ENCODE results near the gene TCTA. TPM values are rescaled to one million over a fixed set of nuclear protein-coding genes. Genes with fewer than 3 reads are reported as not detected.
"Not testable (repeated sequence)": the region's sequence is repeated elsewhere in the genome, so short reads cannot be mapped to it uniquely, and the experiment has no call there.

Gene TCTA
- total RNA-seq, 1 experiment from 2014 or later = 19.8 TPM

- in situ Hi-C loops (cut with HindIII; ENCODE audit: low pct_unique_long_range_greater_than_20kb, low sequenced_read_pairs); DNase-seq (ENCODE audit: low read depth, low spot score): not testable (repeated sequence)
Measured at GRCh38 chr3:49405570-49405969, 6.7 kb upstream of the TCTA start.

- no peak for DNase-seq (ENCODE audit: low read depth, low spot score)
- in situ Hi-C loops (cut with HindIII; ENCODE audit: low pct_unique_long_range_greater_than_20kb, low sequenced_read_pairs) = no loop called here
Measured at GRCh38 chr3:49406571-49407565, 5.4 kb upstream of the TCTA start.

GRCh38 chr3:49410066-49410845 is 2.0 kb upstream of the TCTA start:
- no peak for DNase-seq (ENCODE audit: low read depth, low spot score)
- in situ Hi-C loops (cut with HindIII; ENCODE audit: low pct_unique_long_range_greater_than_20kb, low sequenced_read_pairs) = no loop called here

- in situ Hi-C loops (cut with HindIII; ENCODE audit: low pct_unique_long_range_greater_than_20kb, low sequenced_read_pairs) = no loop called here
- DNase-seq (ENCODE audit: low read depth, low spot score) = no peak
Measured at GRCh38 chr3:49410846-49411534, 1.2 kb upstream of the TCTA start.

GRCh38 chr3:49411535-49411967 is 672 bp upstream of the TCTA start:
- in situ Hi-C loops (cut with HindIII; ENCODE audit: low pct_unique_long_range_greater_than_20kb, low sequenced_read_pairs) = no loop called here
- DNase-seq (ENCODE audit: low read depth, low spot score) = no peak

- DNase-seq (ENCODE audit: low read depth, low spot score) = no peak
- in situ Hi-C loops (cut with HindIII; ENCODE audit: low pct_unique_long_range_greater_than_20kb, low sequenced_read_pairs) = no loop called here
Measured at GRCh38 chr3:49412632-49413337, 562 bp downstream of the TCTA start.

- no peak for DNase-seq (ENCODE audit: low read depth, low spot score)
- in situ Hi-C loops (cut with HindIII; ENCODE audit: low pct_unique_long_range_greater_than_20kb, low sequenced_read_pairs) = no loop called here
Measured at GRCh38 chr3:49413338-49413734, 1.1 kb downstream of the TCTA start.

- in situ Hi-C loops (cut with HindIII; ENCODE audit: low pct_unique_long_range_greater_than_20kb, low sequenced_read_pairs) = no loop called here
- no peak for DNase-seq (ENCODE audit: low read depth, low spot score)
Measured at GRCh38 chr3:49414753-49415152, 2.5 kb downstream of the TCTA start.

- no peak for DNase-seq (ENCODE audit: low read depth, low spot score)
- in situ Hi-C loops (cut with HindIII; ENCODE audit: low pct_unique_long_range_greater_than_20kb, low sequenced_read_pairs) = no loop called here
Measured at GRCh38 chr3:49415931-49416601, 3.8 kb downstream of the TCTA start.

- DNase-seq (ENCODE audit: low read depth, low spot score) = no peak
- in situ Hi-C loops (cut with HindIII; ENCODE audit: low pct_unique_long_range_greater_than_20kb, low sequenced_read_pairs) = no loop called here
Measured at GRCh38 chr3:49416867-49417266, 4.6 kb downstream of the TCTA start.

- in situ Hi-C loops (cut with HindIII; ENCODE audit: low pct_unique_long_range_greater_than_20kb, low sequenced_read_pairs) = no loop called here
- DNase-seq (ENCODE audit: low read depth, low spot score) = no peak
Measured at GRCh38 chr3:49417516-49418120, 5.4 kb downstream of the TCTA start.

- in situ Hi-C loops (cut with HindIII; ENCODE audit: low pct_unique_long_range_greater_than_20kb, low sequenced_read_pairs) = no loop called here
- DNase-seq (ENCODE audit: low read depth, low spot score) = no peak
Measured at GRCh38 chr3:49421890-49422378, 9.7 kb downstream of the TCTA start.

GRCh38 chr3:49422379-49423248 is 10.4 kb downstream of the TCTA start, which contains the start of gene AMT:
AMT (minus strand) TSS chr3:49422473; CDS start chr3:49422450, 23 bp downstream.
- in situ Hi-C loops (cut with HindIII; ENCODE audit: low pct_unique_long_range_greater_than_20kb, low sequenced_read_pairs) = no loop called here
- no peak for DNase-seq (ENCODE audit: low read depth, low spot score)

GRCh38 chr3:49424816-49425215 is 12.6 kb downstream of the TCTA start:
- in situ Hi-C loops (cut with HindIII; ENCODE audit: low pct_unique_long_range_greater_than_20kb, low sequenced_read_pairs) = no loop called here
- DNase-seq (ENCODE audit: low read depth, low spot score) = no peak

GRCh38 chr3:49427586-49427985 is 15.4 kb downstream of the TCTA start:
- DNase-seq (ENCODE audit: low read depth, low spot score) = no peak
- in situ Hi-C loops (cut with HindIII; ENCODE audit: low pct_unique_long_range_greater_than_20kb, low sequenced_read_pairs) = no loop called here

- in situ Hi-C loops (cut with HindIII; ENCODE audit: low pct_unique_long_range_greater_than_20kb, low sequenced_read_pairs) = no loop called here
- DNase-seq (ENCODE audit: low read depth, low spot score) = no peak
Measured at GRCh38 chr3:49428752-49429080, 16.5 kb downstream of the TCTA start.

All from SK-MEL-5 (cell line).